K562 (cell line): ENCODE data around the gene DMD. TPM values are rescaled to one million over a fixed set of nuclear protein-coding genes. Genes with fewer than 3 reads are reported as not detected.

Source experiments
- ATAC-seq: fragments of 200-7000 bp; cut with Tn5 transposase; 3 replicates; pipeline ENCODE4 v1.9.1; 2020; ENCODE audit warnings: moderate library complexity
- BruUV-seq: library from RNA; stranded (reverse); fragments of 400-500 nt; replicated peaks from 2 replicates; lab custom pipeline; 2021; lab: Mats Ljungman, UMichigan
- CTCF ChIA-PET: fragments of 300-600 bp; formaldehyde crosslinking; extraction: SDS; loops from one replicate; lab custom pipeline; 2021; ENCODE audit warnings: low intra/inter-chr PET ratio; lab: Yijun Ruan, JAX
- POLR2A ChIA-PET: fragments of 300-600, 350-650 bp; sonication (Branson Sonifier 250); formaldehyde crosslinking; extraction: SDS; loops from one replicate; lab custom pipeline; 2021; ENCODE audit warnings: antibody characterized with exemption, inconsistent platforms; lab: Yijun Ruan, JAX
- DNase-seq, 4 experiments: peaks; one replicate each; pipeline versions ENCODE4 v3.0.0 to v3.0.0-alpha.2; 2011 to 2018; ENCODE audit warnings: low spot score in 3 of 4, mixed read lengths in 3 of 4; ENCODE audit errors: extremely low read depth in 1 of 4
- FAIRE-seq: peaks from 2 replicates; lab custom pipeline; 2011; peaks lifted over from hg19 to GRCh38; lab: Jason Lieb, UNC
- H2AFZ ChIP-seq: 2 replicates; pipeline ENCODE4 v1.6.0; 2011; ENCODE audit warnings: low read depth, low read length, control low read depth, inconsistent platforms
- H3K27ac ChIP-seq: fragments of 200-600 bp; 3 replicates; pipeline ENCODE4 v1.8.0; 2011; ENCODE audit warnings: low read depth, mild to moderate bottlenecking, control low read depth, inconsistent platforms, low read length, moderate library complexity, mixed read lengths; ENCODE audit errors: extremely low read depth
- H3K27me3 ChIP-seq, 2 experiments: fragments of 300-600 bp in 1 of 2; 2 replicates in 1 of 2; 3 replicates in 1 of 2; pipeline versions ENCODE4 v1.6.0 to v1.8.0; 2011; ENCODE audit warnings: inconsistent platforms in 2 of 2, low read length in 2 of 2, mild to moderate bottlenecking in 1 of 2, mixed read lengths in 1 of 2, moderate library complexity in 1 of 2; ENCODE audit not compliant: control insufficient read depth in 2 of 2, insufficient read depth in 2 of 2
- H3K36me3 ChIP-seq: fragments of 300-600 bp; 3 replicates; pipeline ENCODE4 v1.8.0; 2011; ENCODE audit warnings: mild to moderate bottlenecking, low read length, inconsistent platforms; ENCODE audit not compliant: control insufficient read depth, insufficient read depth
- H3K4me1 ChIP-seq, 2 experiments: fragments of 200-600 bp in 1 of 2; replicated peaks in 1 of 2; 2 replicates in 1 of 2; 3 replicates in 1 of 2; pipeline versions ENCODE4 v1.5.1 to v1.8.0; 2011; ENCODE audit warnings: inconsistent platforms in 2 of 2, low read length in 2 of 2, mild to moderate bottlenecking in 1 of 2, mixed read lengths in 1 of 2, moderate library complexity in 1 of 2; ENCODE audit not compliant: control insufficient read depth in 2 of 2, insufficient read depth in 2 of 2
- H3K4me2 ChIP-seq: 2 replicates; pipeline ENCODE4 v1.6.1; 2011; ENCODE audit warnings: low read length, control low read depth, inconsistent platforms, mixed read lengths; ENCODE audit not compliant: insufficient read depth
- H3K4me3 ChIP-seq: fragments of 200-600 bp; sonication (generic), shearing (Covaris generic); 2 replicates; pipeline ENCODE4 v1.5.1; 2016; ENCODE audit warnings: control low read depth, inconsistent platforms
- H3K79me2 ChIP-seq: fragments of 200-600 bp; 3 replicates; pipeline ENCODE4 v1.8.0; 2011; ENCODE audit warnings: low read length, inconsistent platforms; ENCODE audit not compliant: control insufficient read depth, insufficient read depth
- H3K9ac ChIP-seq, 2 experiments: 2 replicates each; pipeline versions ENCODE4 v1.6.0 to v1.6.1; 2011; ENCODE audit warnings: low read depth in 2 of 2, low read length in 2 of 2, control low read depth in 1 of 2, inconsistent platforms in 1 of 2, mild to moderate bottlenecking in 1 of 2, mixed read lengths in 1 of 2; ENCODE audit not compliant: insufficient read depth in 1 of 2
- H3K9me1 ChIP-seq: one replicate; pipeline ENCODE4 v1.6.0; 2011; ENCODE audit warnings: inconsistent platforms, mild to moderate bottlenecking, low read length, moderate library complexity; ENCODE audit not compliant: control insufficient read depth, insufficient read depth
- H3K9me3 ChIP-seq: replicated peaks from 2 replicates; pipeline ENCODE4 v1.5.1; 2011; ENCODE audit warnings: low read depth, low read length, inconsistent platforms; ENCODE audit not compliant: control insufficient read depth, insufficient read depth
- H4K20me1 ChIP-seq: replicated peaks from 2 replicates; pipeline ENCODE4 v1.6.1; 2011; ENCODE audit warnings: low read length, inconsistent platforms, mixed read lengths; ENCODE audit not compliant: control insufficient read depth, insufficient read depth
- L3MBTL2 ChIP-seq: fragments of 450-650 bp; IDR thresholded peaks from 2 replicates; pipeline ENCODE4 v1.6.1; 2016; ENCODE audit warnings: mild to moderate bottlenecking, moderate library complexity
- MYC ChIP-seq, 2 experiments: fragments of 250-450 bp in 1 of 2; sonication (Bioruptor Pico) in 1 of 2; IDR thresholded peaks; 2 replicates each; pipeline versions ENCODE4 v1.5.1 to v1.6.1; 2012 to 2021; ENCODE audit warnings: low read depth in 2 of 2, borderline replicate concordance in 1 of 2, improper control_type of control experiment in 1 of 2, low read length in 1 of 2, mild to moderate bottlenecking in 1 of 2, moderate library complexity in 1 of 2
- SAFB ChIP-seq: fragments of 200-400 bp; formaldehyde crosslinking; IDR thresholded peaks from 2 replicates; pipeline ENCODE4 v1.6.1; 2017; ENCODE audit warnings: low read depth, low read length, borderline replicate concordance
- SLC30A9 ChIP-seq: fragments of 250-450 bp; sonication (Bioruptor Pico); IDR thresholded peaks from 2 replicates; pipeline ENCODE4 v1.8.0; 2022; ENCODE audit warnings: mild to moderate bottlenecking, moderate library complexity
- TRIM24 ChIP-seq, 2 experiments: fragments of 450-650 bp; IDR thresholded peaks; 2 replicates each; pipeline ENCODE4 v1.6.1; 2016
- ZNF143 ChIP-seq: sonication (generic); formaldehyde crosslinking; IDR thresholded peaks from 2 replicates; pipeline ENCODE4 v1.9.0; 2022; ENCODE audit warnings: mild to moderate bottlenecking, missing genetic modification reagents
- WGBS: fragments of 100-300 bp; shearing (Covaris generic); methylation state at CpG from one replicate; pipeline ENCODE4 v1.1.6; 2016; ENCODE audit warnings: low coverage, mixed read lengths; ENCODE audit not compliant: insufficient coverage; ENCODE audit errors: missing lambda C conversion rate; 5-methylcytosine and 5-hydroxymethylcytosine counted together
- in situ Hi-C: fragments of 300-500 bp; cut with MboI; formaldehyde crosslinking; loops from 4 replicates; pipeline ENCODE4 v1.15.0; 2018; ENCODE audit warnings: inconsistent platforms, mixed read lengths
- intact Hi-C: fragments of 100-400 bp; cut with micrococcal nuclease; formaldehyde crosslinking; loops from 2 replicates; pipeline ENCODE4 v1.14.2; 2022
- polyA plus RNA-seq, 8 experiments: library from polyadenylated mRNA; depleted of rRNA in 4 of 8; stranded (reverse) in 5 of 8; unstranded in 3 of 8; fragments of >200 nt; fragmentation: Nextera tagmentation in 2 of 8; fragmentation: Illumina TruSeq in 1 of 8; extraction: Ambion mirVana in 2 of 8; extraction: Trizol in 1 of 8; gene quantifications; 2 replicates each; pipeline versions ENCODE4 v1.2.1 to v1.2.3, GENCODE V29; 2011 to 2014; ENCODE audit warnings: inconsistent platforms in 1 of 8, missing spikeins in 1 of 8
- total RNA-seq, 7 experiments: library from RNA; depleted of rRNA in 6 of 7; stranded (reverse); fragments of >200 nt in 6 of 7; fragmentation: Illumina TruSeq in 2 of 7; extraction: Trizol in 2 of 7; gene quantifications; 2 replicates each; pipeline versions ENCODE4 v1.2.1 to v1.2.3, GENCODE V29; 2011 to 2021; ENCODE audit warnings: low replicate concordance in 1 of 7
- TF ChIP-seq, protein P1 (sequence below): sonication (generic); formaldehyde crosslinking; IDR thresholded peaks from 2 replicates; pipeline ENCODE4 v1.8.1; 2023; ENCODE audit warnings: missing genetic modification reagents, mild to moderate bottlenecking, borderline replicate concordance
- TF ChIP-seq, protein P2 (sequence below): fragments of 450-650 bp; IDR thresholded peaks from 2 replicates; pipeline ENCODE4 v1.6.1; 2016; ENCODE audit warnings: borderline replicate concordance

Gene DMD
- total and polyA plus RNA-seq, 9 of the 15 experiments (the other 6 are each of a cell fraction or from before 2014, with no cell fraction given), result 3.8 to 20.4 (median 11.4) TPM

DNA sequence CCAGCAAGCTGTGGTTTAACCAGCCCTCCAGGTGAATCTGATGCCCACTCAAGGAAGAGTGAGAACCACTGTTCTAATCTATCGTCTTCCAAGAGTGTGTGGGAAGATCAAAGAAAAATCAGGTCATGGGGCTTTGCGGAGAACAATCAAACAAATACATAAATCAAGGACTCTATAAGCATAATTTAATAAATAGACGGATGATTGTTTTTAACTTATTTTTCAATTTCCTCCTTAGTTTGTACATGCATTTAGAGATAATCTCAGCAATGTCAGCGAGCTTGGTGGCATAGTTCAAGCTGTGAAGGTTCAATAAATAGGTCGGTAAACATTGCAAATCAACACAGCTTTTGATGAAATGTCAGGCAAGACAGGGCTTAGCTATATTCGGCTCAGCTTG, 84.9 kb downstream of the DMD start:
- no peak overlapping the region for H2AFZ ChIP-seq
- intact Hi-C loops (no loop called here), in situ Hi-C loops (no loop called here)
- no peaks in the 10 kb centered on the region for H3K79me2 ChIP-seq
- ChIA-PET POLR2A (no interaction called here), CTCF (no interaction called here)
- H3K4me3 ChIP-seq, result no peak overlapping the region
- no peak for ATAC-seq
- H3K36me3 ChIP-seq, result no peaks in the 10 kb centered on the region
- H3K27me3 ChIP-seq, result no peaks in the 10 kb centered on the region
- no peak for DNase-seq
- H3K4me2 ChIP-seq, result no peak overlapping the region
- H3K27ac ChIP-seq, result no peak overlapping the region
- no peaks in the 10 kb centered on the region for H3K9me3 ChIP-seq
- no peak for FAIRE-seq
- H4K20me1 ChIP-seq, result no peaks in the 10 kb centered on the region
- TF ChIP-seq ZNF143 (CRISPR knock-in tag), result no peak
- TF ChIP-seq, protein P1, sequence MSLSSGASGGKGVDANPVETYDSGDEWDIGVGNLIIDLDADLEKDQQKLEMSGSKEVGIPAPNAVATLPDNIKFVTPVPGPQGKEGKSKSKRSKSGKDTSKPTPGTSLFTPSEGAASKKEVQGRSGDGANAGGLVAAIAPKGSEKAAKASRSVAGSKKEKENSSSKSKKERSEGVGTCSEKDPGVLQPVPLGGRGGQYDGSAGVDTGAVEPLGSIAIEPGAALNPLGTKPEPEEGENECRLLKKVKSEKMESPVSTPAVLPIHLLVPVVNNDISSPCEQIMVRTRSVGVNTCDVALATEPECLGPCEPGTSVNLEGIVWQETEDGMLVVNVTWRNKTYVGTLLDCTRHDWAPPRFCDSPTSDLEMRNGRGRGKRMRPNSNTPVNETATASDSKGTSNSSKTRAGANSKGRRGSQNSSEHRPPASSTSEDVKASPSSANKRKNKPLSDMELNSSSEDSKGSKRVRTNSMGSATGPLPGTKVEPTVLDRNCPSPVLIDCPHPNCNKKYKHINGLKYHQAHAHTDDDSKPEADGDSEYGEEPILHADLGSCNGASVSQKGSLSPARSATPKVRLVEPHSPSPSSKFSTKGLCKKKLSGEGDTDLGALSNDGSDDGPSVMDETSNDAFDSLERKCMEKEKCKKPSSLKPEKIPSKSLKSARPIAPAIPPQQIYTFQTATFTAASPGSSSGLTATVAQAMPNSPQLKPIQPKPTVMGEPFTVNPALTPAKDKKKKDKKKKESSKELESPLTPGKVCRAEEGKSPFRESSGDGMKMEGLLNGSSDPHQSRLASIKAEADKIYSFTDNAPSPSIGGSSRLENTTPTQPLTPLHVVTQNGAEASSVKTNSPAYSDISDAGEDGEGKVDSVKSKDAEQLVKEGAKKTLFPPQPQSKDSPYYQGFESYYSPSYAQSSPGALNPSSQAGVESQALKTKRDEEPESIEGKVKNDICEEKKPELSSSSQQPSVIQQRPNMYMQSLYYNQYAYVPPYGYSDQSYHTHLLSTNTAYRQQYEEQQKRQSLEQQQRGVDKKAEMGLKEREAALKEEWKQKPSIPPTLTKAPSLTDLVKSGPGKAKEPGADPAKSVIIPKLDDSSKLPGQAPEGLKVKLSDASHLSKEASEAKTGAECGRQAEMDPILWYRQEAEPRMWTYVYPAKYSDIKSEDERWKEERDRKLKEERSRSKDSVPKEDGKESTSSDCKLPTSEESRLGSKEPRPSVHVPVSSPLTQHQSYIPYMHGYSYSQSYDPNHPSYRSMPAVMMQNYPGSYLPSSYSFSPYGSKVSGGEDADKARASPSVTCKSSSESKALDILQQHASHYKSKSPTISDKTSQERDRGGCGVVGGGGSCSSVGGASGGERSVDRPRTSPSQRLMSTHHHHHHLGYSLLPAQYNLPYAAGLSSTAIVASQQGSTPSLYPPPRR (CRISPR knock-in tag), result no peak
- TF ChIP-seq SAFB, result no peak
- TF ChIP-seq TRIM24 (IDR thresholded peaks at IDR 0.05), result no peak
- TF ChIP-seq SLC30A9 (CRISPR knock-in tag), result no peak
- no peak for TF ChIP-seq L3MBTL2
- TF ChIP-seq, protein P2, sequence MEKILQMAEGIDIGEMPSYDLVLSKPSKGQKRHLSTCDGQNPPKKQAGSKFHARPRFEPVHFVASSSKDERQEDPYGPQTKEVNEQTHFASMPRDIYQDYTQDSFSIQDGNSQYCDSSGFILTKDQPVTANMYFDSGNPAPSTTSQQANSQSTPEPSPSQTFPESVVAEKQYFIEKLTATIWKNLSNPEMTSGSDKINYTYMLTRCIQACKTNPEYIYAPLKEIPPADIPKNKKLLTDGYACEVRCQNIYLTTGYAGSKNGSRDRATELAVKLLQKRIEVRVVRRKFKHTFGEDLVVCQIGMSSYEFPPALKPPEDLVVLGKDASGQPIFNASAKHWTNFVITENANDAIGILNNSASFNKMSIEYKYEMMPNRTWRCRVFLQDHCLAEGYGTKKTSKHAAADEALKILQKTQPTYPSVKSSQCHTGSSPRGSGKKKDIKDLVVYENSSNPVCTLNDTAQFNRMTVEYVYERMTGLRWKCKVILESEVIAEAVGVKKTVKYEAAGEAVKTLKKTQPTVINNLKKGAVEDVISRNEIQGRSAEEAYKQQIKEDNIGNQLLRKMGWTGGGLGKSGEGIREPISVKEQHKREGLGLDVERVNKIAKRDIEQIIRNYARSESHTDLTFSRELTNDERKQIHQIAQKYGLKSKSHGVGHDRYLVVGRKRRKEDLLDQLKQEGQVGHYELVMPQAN, result no peak
- no peak for TF ChIP-seq MYC (IDR thresholded peaks at IDR 0.05; ENCODE audit: low read depth, low read length)
- TF ChIP-seq MYC (CRISPR knock-in tag; IDR thresholded peaks at IDR 0.05; ENCODE audit: borderline replicate concordance, low read depth), result no peak
- WGBS, result 2% methylated on average over 6 of the region's 6 CpGs
- H3K4me1 ChIP-seq, result no peaks in the 10 kb centered on the region
- no peaks in the 10 kb centered on the region for H3K9me1 ChIP-seq
- no TSS peak for BruUV-seq
- no peak overlapping the region for H3K9ac ChIP-seq
